Liver (tissue), 3 donors: ENCODE data around the gene DSTYK.

Experiments used
- CTCF ChIP-seq: fragments of 150-350 bp; IDR thresholded peaks from 2 replicates; pipeline ENCODE4 v1.5.1; 2017; ENCODE audit warnings: improper control_type of control experiment, low read depth, low read length; ENCODE audit not compliant: missing input control
- MAX ChIP-seq: IDR thresholded peaks from 2 replicates; pipeline ENCODE4 v1.6.1; 2016; ENCODE audit warnings: antibody characterized with exemption
- NR2F2 ChIP-seq: IDR thresholded peaks from 2 replicates; pipeline ENCODE4 v1.6.1; 2016; ENCODE audit warnings: antibody characterized with exemption
- REST ChIP-seq: IDR thresholded peaks from 2 replicates; pipeline ENCODE4 v1.6.1; 2016; ENCODE audit warnings: antibody characterized with exemption, mild to moderate bottlenecking
- TAF1 ChIP-seq: conservative IDR thresholded peaks from 2 replicates; pipeline ENCODE4 v1.6.1; 2016; ENCODE audit warnings: antibody characterized with exemption, mild to moderate bottlenecking
- donor health status: healthy.
- donor health status: healthy.

GRCh38 chr1:205257735-205258134, 46.2 kb upstream of the DSTYK start:
- no peak for TF ChIP-seq MAX
- TF ChIP-seq CTCF = no peak
- no peak for TF ChIP-seq REST
- TF ChIP-seq NR2F2 = no peak
- no peak for TF ChIP-seq TAF1
